SIG-M5 (cell line): Measurements from ENCODE around the gene SPATA31C1.
"Not testable (repeated sequence)": the region's sequence is repeated elsewhere in the genome, so short reads cannot be mapped to it uniquely, and the experiment has no call there.

Experiments
- DNase-seq: peaks from one replicate; lab custom pipeline; 2025; lab: John Stamatoyannopoulos, UW

Gene SPATA31C1

DNA sequence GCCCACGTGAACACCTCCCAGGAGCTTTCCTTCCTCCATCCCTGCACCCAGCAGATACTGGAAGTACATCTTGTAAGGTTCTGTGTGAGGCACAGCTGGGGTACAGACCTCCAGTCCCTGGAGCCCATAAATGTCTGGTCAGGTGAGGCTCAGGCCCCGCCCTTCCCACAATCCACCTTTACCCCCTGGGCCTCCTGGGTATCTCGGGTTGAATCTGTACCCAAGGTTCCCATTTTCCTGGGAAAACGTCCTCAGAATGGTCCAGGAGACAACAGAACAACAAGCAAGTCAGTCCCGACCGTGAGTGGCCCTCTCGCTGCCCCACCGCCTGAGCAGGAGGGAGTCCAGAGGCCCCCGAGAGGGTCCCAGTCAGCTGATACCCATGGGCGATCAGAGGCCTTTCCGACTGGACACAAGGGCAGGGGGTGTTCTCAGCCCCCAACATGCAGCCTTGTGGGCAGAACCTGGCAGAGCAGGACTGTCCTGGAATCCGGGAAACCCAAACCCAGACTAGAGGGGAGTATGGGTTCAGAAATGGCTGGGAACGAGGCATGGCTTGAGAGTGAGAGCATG lies 30.7 kb upstream of the SPATA31C1 start:
- no peak for DNase-seq

DNA sequence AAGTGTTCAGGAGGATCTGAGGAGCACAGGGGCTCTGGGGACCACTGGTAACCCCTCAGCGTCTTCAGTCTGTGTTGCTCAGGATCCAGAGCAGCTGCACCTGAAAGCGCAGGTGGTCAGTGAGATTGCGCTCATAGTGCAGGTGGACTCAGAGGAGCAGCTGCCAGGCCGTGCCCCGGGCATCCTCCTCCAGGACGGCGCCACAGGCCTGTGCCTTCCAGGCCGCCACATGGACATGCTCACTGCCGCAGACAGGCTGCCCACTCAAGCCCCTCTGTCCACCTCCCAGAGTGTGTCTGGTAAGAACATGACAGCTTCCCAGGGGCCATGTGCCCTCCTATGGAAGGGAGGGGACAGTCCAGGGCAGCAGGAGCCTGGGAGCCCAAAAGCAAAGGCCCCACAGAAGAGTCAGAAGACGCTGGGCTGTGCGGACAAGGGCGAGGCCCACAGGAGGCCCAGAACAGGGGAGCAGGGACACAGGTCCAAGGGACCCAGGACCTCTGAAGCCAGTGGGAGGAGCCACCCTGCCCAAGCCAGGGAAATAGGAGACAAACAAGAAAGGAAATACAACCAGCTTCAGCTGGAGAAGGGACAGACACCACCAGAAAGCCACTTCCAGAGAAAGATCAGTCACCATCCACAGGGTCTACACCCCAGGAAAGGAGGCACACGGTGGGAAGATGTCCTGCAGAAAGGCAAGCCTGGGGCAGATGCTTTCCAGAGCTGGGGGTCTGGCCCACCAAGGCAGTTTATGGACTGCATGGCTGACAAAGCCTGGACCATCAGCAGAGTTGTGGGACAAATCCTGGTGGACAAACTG lies 29.9 kb upstream of the SPATA31C1 start:
- DNase-seq = no peak

DNA sequence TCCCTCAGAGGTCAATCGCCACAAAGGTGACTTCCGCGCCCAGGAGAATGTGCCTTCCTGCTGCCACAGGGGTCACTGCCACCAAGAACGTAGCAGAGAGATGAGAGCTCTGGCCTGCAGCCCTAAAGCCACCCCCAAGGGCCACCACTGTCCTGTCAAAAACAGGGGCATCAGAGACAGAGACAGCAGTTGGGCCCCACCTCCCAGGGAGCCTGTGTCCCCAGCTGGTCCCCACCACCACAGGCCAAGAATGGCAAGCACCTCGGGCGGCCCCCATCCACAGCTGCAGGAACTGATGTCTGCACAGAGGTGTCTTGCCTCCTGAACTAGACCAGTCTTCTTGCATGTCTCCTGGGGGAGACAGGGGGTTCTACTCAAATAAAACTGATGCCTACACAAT lies 29.3 kb upstream of the SPATA31C1 start:
- DNase-seq = no peak

DNA sequence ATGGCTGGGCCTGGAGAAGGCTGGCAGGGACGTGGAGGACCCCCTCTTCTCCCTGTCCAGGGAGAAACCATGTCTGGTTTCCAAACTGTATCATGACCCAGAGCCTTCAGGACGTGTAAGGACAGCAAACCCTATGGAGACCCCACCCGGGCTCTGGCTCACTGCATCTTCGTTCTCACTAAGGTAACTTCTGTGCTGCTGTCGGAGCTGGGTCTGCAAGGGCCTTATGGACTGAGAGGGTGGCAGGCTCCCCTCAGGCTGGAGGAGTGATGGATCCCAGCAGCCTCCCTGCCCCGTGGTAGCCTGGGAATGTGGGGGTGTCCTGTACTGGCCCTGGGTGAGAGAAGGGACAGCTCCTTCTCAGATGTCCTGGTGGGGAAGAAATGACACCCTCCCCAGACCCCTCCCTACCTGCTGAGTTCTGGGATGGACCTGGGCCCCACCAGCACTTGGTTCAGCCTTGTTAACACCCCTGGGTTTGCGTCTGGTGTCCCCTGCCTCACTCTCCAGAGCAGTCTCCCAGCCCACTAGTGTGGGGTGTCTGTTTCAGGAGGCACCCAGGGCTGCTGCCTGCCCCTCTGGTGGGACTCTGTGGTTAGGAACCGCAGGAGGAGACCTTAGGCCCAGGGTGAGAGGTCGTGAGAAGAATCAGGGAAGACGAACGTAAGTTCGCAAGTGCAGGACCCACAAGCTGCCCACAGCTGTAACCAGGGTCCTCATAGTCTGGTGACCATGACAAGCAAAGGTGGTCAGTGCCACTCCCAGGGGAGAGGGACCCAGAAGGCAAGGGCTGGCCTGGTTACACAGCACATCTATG lies 28.5 kb upstream of the SPATA31C1 start:
- no peak for DNase-seq

DNA sequence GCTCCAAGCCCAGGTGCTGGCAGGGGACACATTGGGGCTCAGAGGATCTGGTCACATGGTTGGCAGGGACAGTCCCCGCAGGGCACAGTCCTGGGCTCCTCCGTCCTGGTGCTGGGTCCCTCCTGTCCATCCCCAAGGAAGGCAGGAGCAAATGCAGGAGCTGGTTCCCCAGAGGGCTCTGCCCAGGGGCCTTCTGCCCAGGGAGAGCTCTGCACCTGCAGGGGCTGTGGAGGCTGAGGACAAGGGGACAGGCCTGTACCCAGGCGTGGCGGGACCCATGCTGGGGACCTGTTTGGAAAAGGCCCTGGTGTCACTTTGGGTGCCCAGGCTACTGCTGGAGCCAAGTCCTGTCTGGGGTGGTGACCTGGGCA lies 27.9 kb upstream of the SPATA31C1 start:
- DNase-seq = no peak

DNA sequence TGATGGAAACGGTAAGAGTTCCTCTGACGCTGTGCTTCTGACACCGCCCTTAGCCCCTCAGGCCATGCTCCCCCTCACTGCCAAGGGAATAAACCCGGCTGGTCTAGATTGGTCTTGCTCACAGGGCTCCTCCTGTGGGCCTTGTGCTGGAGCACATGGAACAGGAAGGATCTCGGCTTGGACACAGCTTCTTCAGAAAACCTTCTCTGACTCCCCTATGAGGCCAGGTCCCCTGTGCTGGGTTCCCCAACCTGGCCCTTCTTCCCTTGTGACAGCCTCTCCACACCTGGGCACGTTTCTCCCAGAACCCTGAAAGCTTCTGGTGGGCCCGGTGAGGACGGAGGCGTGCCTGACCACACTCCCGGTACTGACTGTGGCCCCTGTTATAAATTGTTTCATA lies 26.9 kb upstream of the SPATA31C1 start:
- no peak for DNase-seq

- no peak for DNase-seq
Observed at GRCh38 chr9:87891754-87892153, 26.0 kb upstream of the SPATA31C1 start.

DNA sequence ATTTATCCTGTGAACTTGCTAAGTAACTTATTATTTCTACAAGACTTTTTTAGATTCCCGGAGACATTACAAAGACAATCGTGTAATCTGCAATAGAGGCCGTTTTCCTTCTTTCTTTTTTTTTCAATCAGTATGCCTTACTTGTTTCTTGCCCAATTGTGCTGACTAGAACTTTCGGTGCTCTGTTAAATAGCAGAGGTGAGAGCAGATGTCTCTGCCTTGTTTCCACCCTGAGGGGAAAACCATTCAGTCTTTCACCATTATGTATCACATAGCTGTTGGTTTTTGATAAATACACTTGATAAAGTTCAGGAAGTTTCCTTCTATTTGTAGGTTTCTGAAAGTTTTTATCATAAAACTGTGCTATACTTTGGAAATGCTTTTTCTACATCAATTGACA lies 24.8 kb upstream of the SPATA31C1 start:
- no peak for DNase-seq

GRCh38 chr9:87894998-87895625 lies 22.6 kb upstream of the SPATA31C1 start:
- no peak for DNase-seq

DNA sequence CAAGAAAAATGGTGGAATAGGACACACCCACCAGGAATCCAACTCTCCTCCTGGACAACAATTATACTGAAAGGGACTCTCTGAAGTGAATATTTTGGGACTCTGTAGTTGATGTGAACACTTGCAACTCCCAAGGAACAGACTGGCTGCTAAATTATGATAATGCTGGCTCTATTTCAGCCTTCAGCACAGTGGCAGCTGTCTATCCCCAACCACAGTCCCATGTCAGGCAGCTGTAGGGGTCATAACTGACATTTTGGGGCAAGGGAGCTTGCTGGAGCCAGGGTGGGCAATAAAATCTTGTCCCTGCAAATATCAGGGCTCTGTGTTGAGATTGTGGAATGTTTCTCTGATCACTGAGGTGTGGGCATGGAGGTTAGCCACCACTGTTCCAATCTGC lies 20.9 kb upstream of the SPATA31C1 start:
- DNase-seq = no peak

DNA sequence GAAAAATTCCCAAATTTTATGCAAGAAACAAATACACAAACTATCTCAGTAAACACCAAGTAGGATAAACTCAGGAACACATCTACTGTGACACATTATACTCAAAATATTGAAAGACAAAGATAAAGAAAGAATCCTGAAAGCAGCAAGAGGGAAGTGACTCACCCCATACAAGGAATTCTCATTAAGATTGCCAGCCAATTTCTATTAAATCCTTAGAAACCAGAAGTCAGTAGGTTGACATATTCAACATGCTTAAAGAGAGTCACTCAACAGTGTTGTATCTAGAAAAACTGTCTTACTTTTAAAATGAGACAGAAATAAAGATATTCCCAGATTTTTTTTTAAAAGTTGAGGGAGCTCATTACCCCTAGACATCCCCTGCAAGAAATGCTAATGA lies 19.6 kb upstream of the SPATA31C1 start:
- no peak for DNase-seq

DNA sequence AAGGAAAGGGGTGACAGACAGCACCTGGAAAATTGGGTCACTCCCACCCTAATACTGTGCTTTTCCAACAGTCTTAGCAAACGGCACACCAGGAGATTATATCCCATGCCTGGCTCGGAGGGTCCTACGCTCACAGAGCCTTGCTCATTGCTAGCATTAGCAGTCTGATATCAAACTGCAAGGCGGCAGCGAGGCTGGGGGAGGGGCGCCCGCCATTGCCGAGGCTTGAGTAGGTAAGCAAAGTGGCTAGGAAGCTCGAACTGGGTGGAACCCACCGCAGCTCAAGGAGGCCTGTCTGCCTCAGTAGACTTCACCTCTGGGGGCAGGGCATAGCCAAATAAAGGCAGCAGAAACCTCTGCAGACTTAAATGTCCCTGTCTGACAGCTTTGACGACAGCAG lies 15.4 kb upstream of the SPATA31C1 start:
- not testable (repeated sequence) for DNase-seq

DNA sequence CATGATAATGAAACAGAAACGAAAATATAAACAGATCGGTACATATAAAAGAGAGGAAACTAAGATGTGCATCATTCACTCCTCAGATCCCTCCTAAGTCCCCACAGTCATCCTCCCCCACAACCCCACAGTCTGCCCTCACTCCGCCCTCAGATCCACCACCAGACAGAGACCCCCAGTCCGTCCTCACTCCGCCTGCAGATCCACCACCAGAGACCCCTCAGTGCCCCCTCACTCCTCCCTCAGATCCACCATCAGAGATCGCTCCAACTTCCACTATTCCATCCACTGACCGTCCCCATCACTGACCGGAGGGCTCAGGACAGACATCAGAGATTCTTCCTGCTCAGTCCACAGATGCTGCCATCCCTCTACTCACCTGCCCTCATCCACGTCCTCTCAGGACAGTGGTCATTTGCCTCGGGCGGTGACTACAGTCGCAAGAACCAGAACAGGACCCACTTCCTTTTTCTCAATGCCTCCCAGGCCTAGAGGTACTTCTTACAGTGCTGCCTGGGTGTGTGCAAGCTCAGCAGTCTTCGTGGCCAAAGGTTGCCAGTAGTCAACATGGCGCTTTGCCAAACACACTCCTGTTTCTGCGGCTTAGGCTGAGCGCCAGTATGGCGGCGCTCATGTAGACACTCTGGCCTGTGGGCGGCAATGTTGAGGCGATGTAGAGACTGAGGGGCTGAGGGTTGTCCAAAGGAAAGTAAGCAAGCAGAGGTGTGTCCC lies 8.3 kb upstream of the SPATA31C1 start:
- no peak for DNase-seq

GRCh38 chr9:87910821-87911220 lies 6.9 kb upstream of the SPATA31C1 start:
- no peak for DNase-seq

DNA sequence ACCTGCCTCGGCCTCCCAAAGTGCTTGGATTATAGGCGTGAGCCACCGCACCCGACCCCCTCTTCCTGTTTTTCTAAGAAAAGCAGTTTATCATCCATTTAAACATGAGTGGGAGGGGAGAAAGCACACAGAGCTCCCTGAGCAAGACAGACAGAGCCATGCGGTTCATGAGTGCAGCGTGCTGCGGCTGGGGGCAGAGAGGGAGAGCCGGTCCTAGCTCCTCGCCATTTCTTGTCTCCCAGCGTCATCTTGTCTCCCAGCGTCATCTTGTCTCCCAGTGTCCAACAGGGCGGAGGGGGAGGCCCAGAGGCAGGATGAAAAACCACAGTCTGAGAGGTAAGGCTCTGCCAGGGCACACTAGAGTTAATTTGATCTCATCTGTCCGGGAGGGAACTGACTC lies 1.3 kb downstream of the SPATA31C1 start:
- not testable (repeated sequence) for DNase-seq

GRCh38 chr9:87921561-87921960 lies 3.8 kb downstream of the SPATA31C1 start:
- DNase-seq = not testable (repeated sequence)

- not testable (repeated sequence) for DNase-seq
Observed at GRCh38 chr9:87923012-87923411, 5.2 kb downstream of the SPATA31C1 start.

DNA sequence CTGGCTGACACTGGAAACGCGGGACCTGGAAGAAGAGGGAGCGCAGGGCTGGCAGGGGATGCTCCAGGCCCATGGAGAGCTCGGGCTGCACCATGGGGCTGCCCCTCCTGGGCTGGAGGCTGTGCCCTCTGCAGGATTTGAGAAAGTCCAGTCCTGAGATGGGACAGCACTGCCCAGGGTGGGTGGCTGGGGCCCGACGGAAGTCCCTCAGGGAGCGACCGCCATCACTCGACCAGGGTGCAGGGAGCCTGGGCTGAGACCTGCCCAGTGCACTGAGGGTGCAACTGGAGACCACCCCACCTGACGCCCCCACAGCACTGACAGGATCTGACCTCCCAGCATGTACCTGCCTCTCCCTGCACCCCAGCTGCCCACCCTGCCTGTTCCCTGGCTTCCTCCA lies 7.1 kb downstream of the SPATA31C1 start:
- not testable (repeated sequence) for DNase-seq

GRCh38 chr9:87929152-87929551 lies 11.4 kb downstream of the SPATA31C1 start:
- not testable (repeated sequence) for DNase-seq

- DNase-seq = not testable (repeated sequence)
Observed at GRCh38 chr9:87934444-87934843, 16.7 kb downstream of the SPATA31C1 start.

- DNase-seq = not testable (repeated sequence)
Observed at GRCh38 chr9:87937352-87937751, 19.6 kb downstream of the SPATA31C1 start.

DNA sequence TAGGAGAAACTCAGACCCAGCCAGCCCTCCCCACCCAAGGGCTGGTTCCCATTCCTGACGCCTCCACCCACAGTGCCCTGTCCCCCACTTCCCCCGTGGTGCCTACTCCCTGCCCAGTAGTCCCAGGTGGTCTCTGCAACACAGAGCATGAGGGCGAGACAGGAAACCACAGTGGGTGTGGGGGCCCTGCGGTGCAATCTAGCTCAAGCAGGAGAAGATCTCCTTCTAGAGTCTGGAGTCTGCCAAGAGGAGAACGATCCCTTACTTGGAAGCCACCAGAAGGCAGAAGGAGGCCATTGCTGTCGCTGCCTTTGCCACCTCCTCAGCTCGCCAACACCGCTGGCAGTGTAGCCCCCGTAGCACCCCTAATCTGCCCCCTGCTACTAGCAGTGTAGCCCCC lies 20.2 kb downstream of the SPATA31C1 start:
- not testable (repeated sequence) for DNase-seq
